OCI-LY3 (cell line): Measurements from ENCODE around the gene FAM89B.

Experiments used
- EZH2phosphoT487 ChIP-seq: fragments of 200-600 bp; shearing (Covaris generic); IDR thresholded peaks from 2 replicates; pipeline ENCODE4 v1.6.1; 2018; ENCODE audit warnings: antibody characterized with exemption, mixed run types, low read depth
- TF ChIP-seq, protein P1 (sequence below): fragments of 200-600, 300-600 bp; sonication (generic); IDR thresholded peaks from 2 replicates; pipeline ENCODE4 v1.5.1; 2014; ENCODE audit warnings: antibody characterized with exemption, low read length, low read depth

GRCh38 chr11:65538232-65538914 lies 34.0 kb upstream of the FAM89B start:
- TF ChIP-seq, protein P1, sequence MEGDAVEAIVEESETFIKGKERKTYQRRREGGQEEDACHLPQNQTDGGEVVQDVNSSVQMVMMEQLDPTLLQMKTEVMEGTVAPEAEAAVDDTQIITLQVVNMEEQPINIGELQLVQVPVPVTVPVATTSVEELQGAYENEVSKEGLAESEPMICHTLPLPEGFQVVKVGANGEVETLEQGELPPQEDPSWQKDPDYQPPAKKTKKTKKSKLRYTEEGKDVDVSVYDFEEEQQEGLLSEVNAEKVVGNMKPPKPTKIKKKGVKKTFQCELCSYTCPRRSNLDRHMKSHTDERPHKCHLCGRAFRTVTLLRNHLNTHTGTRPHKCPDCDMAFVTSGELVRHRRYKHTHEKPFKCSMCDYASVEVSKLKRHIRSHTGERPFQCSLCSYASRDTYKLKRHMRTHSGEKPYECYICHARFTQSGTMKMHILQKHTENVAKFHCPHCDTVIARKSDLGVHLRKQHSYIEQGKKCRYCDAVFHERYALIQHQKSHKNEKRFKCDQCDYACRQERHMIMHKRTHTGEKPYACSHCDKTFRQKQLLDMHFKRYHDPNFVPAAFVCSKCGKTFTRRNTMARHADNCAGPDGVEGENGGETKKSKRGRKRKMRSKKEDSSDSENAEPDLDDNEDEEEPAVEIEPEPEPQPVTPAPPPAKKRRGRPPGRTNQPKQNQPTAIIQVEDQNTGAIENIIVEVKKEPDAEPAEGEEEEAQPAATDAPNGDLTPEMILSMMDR = no peak
- no peak for TF ChIP-seq EZH2phosphoT487
